ENCODE results near the gene RAB11B. TPM values are rescaled to one million over a fixed set of nuclear protein-coding genes. Genes with fewer than 3 reads are reported as not detected.

The RAB11B gene
- total and polyA plus RNA-seq, 9 of the 15 experiments (the other 6 are each of a cell fraction or from before 2014, with no cell fraction given), result 0.74 to 71.0 (median 13.8) TPM

GRCh38 chr19:8396563-8397203 is 6.5 kb downstream of the RAB11B start (continued):
- TF ChIP-seq ZNF707 (CRISPR knock-in tag; conservative IDR thresholded peaks at IDR 0.05), result no peak
- TF ChIP-seq CREM (IDR thresholded peaks at IDR 0.05; ENCODE audit: low read depth), result peak; percentile 38
- no peak for TF ChIP-seq ZNF431 (CRISPR knock-in tag; IDR thresholded peaks at IDR 0.05)
- TF ChIP-seq PKNOX1 (IDR thresholded peaks at IDR 0.05), result no peak
- no peak for TF ChIP-seq HSF4 (CRISPR knock-in tag; IDR thresholded peaks at IDR 0.05; ENCODE audit: borderline replicate concordance)
- TF ChIP-seq NONO (IDR thresholded peaks at IDR 0.05; ENCODE audit: low read depth in 2 of 2, low read length in 1 of 2), result no peak
- TF ChIP-seq ZNF511 (CRISPR knock-in tag; IDR thresholded peaks at IDR 0.05), result no peak
- TF ChIP-seq CEBPZ (IDR thresholded peaks at IDR 0.05; ENCODE audit: borderline replicate concordance, low read depth, low read length), result no peak
- TF ChIP-seq CTCF (IDR thresholded peaks at IDR 0.05 in 2 of 3, conservative IDR thresholded peaks at IDR 0.05 in 1 of 3; ENCODE audit: insufficient read depth in 2 of 3, low read depth in 1 of 3, low read length in 3 of 3), result peak; percentile 81 to 95 (median 91)
- no peak for TF ChIP-seq ZC3H11A (IDR thresholded peaks at IDR 0.05; ENCODE audit: low read depth, low read length)
- TF ChIP-seq ZNF146 (CRISPR knock-in tag; IDR thresholded peaks at IDR 0.05; ENCODE audit: unreplicated experiment), result no peak
- TF ChIP-seq USF1 (CRISPR knock-in tag; IDR thresholded peaks at IDR 0.05), result no peak
- TF ChIP-seq ZNF740 (CRISPR knock-in tag; IDR thresholded peaks at IDR 0.05), result peak; percentile 76
- TF ChIP-seq ZNF740 (tag; IDR thresholded peaks at IDR 0.05), result no peak
- TF ChIP-seq RBM39 (optimal IDR thresholded peaks at IDR 0.05; ENCODE audit: low read depth, low read length), result no peak
- no peak for TF ChIP-seq BACH1 (tag; IDR thresholded peaks at IDR 0.05)
- TF ChIP-seq JUND (IDR thresholded peaks at IDR 0.05; ENCODE audit: borderline replicate concordance, low read depth, low read length), result peak; percentile 24; the same call in 1 of the 2 replicates
- TF ChIP-seq JUND (tag; IDR thresholded peaks at IDR 0.05; ENCODE audit: borderline replicate concordance, low read depth, low read length), result no peak; the same call in 2 of the 3 replicates
- peak; percentile 49 for TF ChIP-seq PCBP1 (IDR thresholded peaks at IDR 0.05; ENCODE audit: low read depth, low read length, poor library complexity, severe bottlenecking)

Data from K562 (cell line).